AG08395 (cell line): ENCODE measurements around the gene KIF27.
"Not testable (repeated sequence)": the region's sequence is repeated elsewhere in the genome, so short reads cannot be mapped to it uniquely, and the experiment has no call there.

ENCODE experiments used
- DNase-seq: peaks from one replicate; pipeline ENCODE4 v3.0.0; 2012; ENCODE audit warnings: mixed read lengths, low spot score

KIF27 gene

GRCh38 chr9:83815120-83815519, 106.1 kb downstream of the KIF27 start:
- DNase-seq = not testable (repeated sequence)

GRCh38 chr9:83809213-83809612, 112.0 kb downstream of the KIF27 start:
- DNase-seq = not testable (repeated sequence)

GRCh38 chr9:83804454-83804853, 116.8 kb downstream of the KIF27 start:
- DNase-seq = not testable (repeated sequence)

GRCh38 chr9:83803941-83804340, 117.3 kb downstream of the KIF27 start:
- DNase-seq = not testable (repeated sequence)

GRCh38 chr9:83800236-83801033, 120.8 kb downstream of the KIF27 start:
- no peak for DNase-seq

- DNase-seq = no peak
Measured at GRCh38 chr9:83794051-83794450, 127.2 kb downstream of the KIF27 start.

- no peak for DNase-seq
Measured at GRCh38 chr9:83792746-83793145, 128.5 kb downstream of the KIF27 start.
